ENCODE measurements around the gene PDZD7. TPM values are rescaled to one million over a fixed set of nuclear protein-coding genes. Genes with fewer than 3 reads are reported as not detected.

Gene PDZD7
- total RNA-seq, 1 donor from 2014 or later, result not detected

GRCh38 chr10:101066146-101066895, 35.4 kb upstream of the PDZD7 start:
- Histone ChIP-seq H3F3A (ENCODE audit: low read depth) (peaks cover 29% of the 10 kb centered on the region), H3K36me3 (no peaks in the 10 kb centered on the region), H3K27ac (no peak overlapping the region), H3K27me3 (peaks cover 82% of the 10 kb centered on the region), H3K4me2 (peak overlapping the region; percentile 89), H3K9ac (no peak overlapping the region), H2AFZ (replicated peaks) (no peak overlapping the region), H3K9me3 (ENCODE audit: low read depth) (no peaks in the 10 kb centered on the region), H4K20me1 (ENCODE audit: low read depth) (peaks cover 42% of the 10 kb centered on the region), H3K4me3 (peak overlapping the region; percentile 57), H3K79me2 (ENCODE audit: low read depth) (no peaks in the 10 kb centered on the region), H3K4me1 (peaks cover 32% of the 10 kb centered on the region)
- Mint-ChIP-seq H3K9me3 (no peaks in the 10 kb centered on the region), H3K27ac (no peak overlapping the region), H3K4me3 (peak overlapping the region; percentile 92), H3K4me1 (peaks cover 44% of the 10 kb centered on the region), H3K36me3 (no peaks in the 10 kb centered on the region), H3K27me3 (ENCODE audit: insufficient read depth, low read depth) (peaks cover 40% of the 10 kb centered on the region)
- peak; percentile 44 for TF ChIP-seq CTCF (IDR thresholded peaks at IDR 0.05)
- no peak for TF ChIP-seq EZH2 (IDR thresholded peaks at IDR 0.05)
- TF ChIP-seq EZH2phosphoT487 (IDR thresholded peaks at IDR 0.05), result peak; percentile 69
- DNase-seq (ENCODE audit: low spot score), result peak; percentile 76

GRCh38 chr10:101065481-101066145, 34.7 kb upstream of the PDZD7 start:
- Histone ChIP-seq H3K79me2 (ENCODE audit: low read depth) (no peaks in the 10 kb centered on the region), H3K27me3 (peaks cover 80% of the 10 kb centered on the region), H3K27ac (no peak overlapping the region), H3K4me1 (peaks cover 32% of the 10 kb centered on the region), H3K36me3 (no peaks in the 10 kb centered on the region), H3K4me2 (peak overlapping the region; percentile 89), H2AFZ (replicated peaks) (no peak overlapping the region), H3K9ac (no peak overlapping the region), H3K4me3 (no peak overlapping the region), H4K20me1 (ENCODE audit: low read depth) (peaks cover 42% of the 10 kb centered on the region), H3K9me3 (ENCODE audit: low read depth) (no peaks in the 10 kb centered on the region), H3F3A (ENCODE audit: low read depth) (peaks cover 31% of the 10 kb centered on the region)
- DNase-seq (ENCODE audit: low spot score), result no peak
- Mint-ChIP-seq H3K4me1 (peaks cover 44% of the 10 kb centered on the region), H3K9me3 (no peaks in the 10 kb centered on the region), H3K36me3 (no peaks in the 10 kb centered on the region), H3K27me3 (ENCODE audit: insufficient read depth, low read depth) (peaks cover 40% of the 10 kb centered on the region), H3K4me3 (peak overlapping the region; percentile 92), H3K27ac (no peak overlapping the region)
- TF ChIP-seq EZH2 (IDR thresholded peaks at IDR 0.05) (no peak), CTCF (IDR thresholded peaks at IDR 0.05) (no peak), EZH2phosphoT487 (IDR thresholded peaks at IDR 0.05) (no peak)

- no peak for DNase-seq (ENCODE audit: low spot score)
- peaks cover 36% of the 10 kb centered on the region for H3F3A ChIP-seq (ENCODE audit: low read depth)
- H3K4me2 ChIP-seq, result no peak overlapping the region
- peaks cover 45% of the 10 kb centered on the region for H4K20me1 ChIP-seq (ENCODE audit: low read depth)
- H3K27me3 Mint-ChIP-seq (ENCODE audit: insufficient read depth, low read depth), result peaks cover 39% of the 10 kb centered on the region
- H3K4me1 ChIP-seq, result peaks cover 35% of the 10 kb centered on the region
- peak overlapping the region; percentile 82 for H3K4me3 Mint-ChIP-seq
- H3K36me3 ChIP-seq, result no peaks in the 10 kb centered on the region
- H3K4me3 ChIP-seq, result no peak overlapping the region
- no peak overlapping the region for H3K9ac ChIP-seq
- TF ChIP-seq CTCF (IDR thresholded peaks at IDR 0.05), result no peak
- no peak for TF ChIP-seq EZH2 (IDR thresholded peaks at IDR 0.05)
- no peak for TF ChIP-seq EZH2phosphoT487 (IDR thresholded peaks at IDR 0.05)
- peaks cover 51% of the 10 kb centered on the region for H3K4me1 Mint-ChIP-seq
- no peak overlapping the region for H2AFZ ChIP-seq (replicated peaks)
- peaks cover 4% of the 10 kb centered on the region for H3K79me2 ChIP-seq (ENCODE audit: low read depth)
- no peak overlapping the region for H3K27ac ChIP-seq
- H3K9me3 Mint-ChIP-seq, result no peaks in the 10 kb centered on the region
- no peaks in the 10 kb centered on the region for H3K9me3 ChIP-seq (ENCODE audit: low read depth)
- H3K36me3 Mint-ChIP-seq, result no peaks in the 10 kb centered on the region
- H3K27me3 ChIP-seq, result peaks cover 75% of the 10 kb centered on the region
- no peak overlapping the region for H3K27ac Mint-ChIP-seq
These were observed 33.6 kb upstream of the PDZD7 start for GRCh38 chr10:101064415-101065030.
